MM.1S (cell line): Measurements from ENCODE around the gene C3orf20.

ENCODE experiments used
- DNase-seq: peaks from one replicate; pipeline ENCODE4 v3.0.0-alpha.2; 2015
- H2AFZ ChIP-seq: fragments of 300-600 bp; sonication (generic); 2 replicates; pipeline ENCODE4 v1.6.0; 2016; ENCODE audit warnings: antibody characterized with exemption, low read length
- H3F3A ChIP-seq: fragments of 300-600 bp; sonication (generic); 2 replicates; pipeline ENCODE4 v1.6.1; 2016; ENCODE audit warnings: mild to moderate bottlenecking, antibody characterized with exemption, low read length, moderate library complexity, mixed read lengths; ENCODE audit not compliant: insufficient read depth
- H3K27ac ChIP-seq: fragments of 300-600 bp; sonication (generic); 2 replicates; pipeline ENCODE4 v1.5.1; 2016; ENCODE audit warnings: mild to moderate bottlenecking, low read length
- H3K27me3 ChIP-seq: fragments of 300-600 bp; sonication (generic); replicated peaks from 2 replicates; pipeline ENCODE4 v1.6.0; 2016; ENCODE audit warnings: low read length; ENCODE audit not compliant: insufficient read depth
- H3K36me3 ChIP-seq: fragments of 300-600 bp; sonication (generic); replicated peaks from 2 replicates; pipeline ENCODE4 v1.6.1; 2016; ENCODE audit warnings: mild to moderate bottlenecking, low read length, mixed read lengths; ENCODE audit not compliant: insufficient read depth
- H3K4me1 ChIP-seq: fragments of 300-600 bp; sonication (generic); 2 replicates; pipeline ENCODE4 v1.6.1; 2016; ENCODE audit warnings: low read length, mixed read lengths
- H3K4me2 ChIP-seq: fragments of 300-600 bp; sonication (generic); 2 replicates; pipeline ENCODE4 v1.6.0; 2016; ENCODE audit warnings: low read depth, low read length
- H3K4me3 ChIP-seq: fragments of 300-600 bp; sonication (generic); 2 replicates; pipeline ENCODE4 v1.5.1; 2016; ENCODE audit warnings: low read length, mixed read lengths
- H3K79me2 ChIP-seq: fragments of 300-600 bp; sonication (generic); 2 replicates; pipeline ENCODE4 v1.6.1; 2016; ENCODE audit warnings: mixed run types, low read length, mixed read lengths
- H3K9ac ChIP-seq: fragments of 300-600 bp; sonication (generic); 2 replicates; pipeline ENCODE4 v1.6.1; 2016; ENCODE audit warnings: low read length, mixed read lengths
- H3K9me2 ChIP-seq: fragments of 300-600 bp; sonication (generic); replicated peaks from 2 replicates; pipeline ENCODE4 v1.6.1; 2016; ENCODE audit warnings: mild to moderate bottlenecking, low read length, mixed read lengths; ENCODE audit not compliant: insufficient read depth
- H3K9me3 ChIP-seq: fragments of 300-600 bp; sonication (generic); replicated peaks from 2 replicates; pipeline ENCODE4 v1.6.1; 2016; ENCODE audit warnings: mild to moderate bottlenecking, low read length, mixed read lengths; ENCODE audit not compliant: insufficient read depth
- H4K20me1 ChIP-seq: fragments of 300-600 bp; sonication (generic); 2 replicates; pipeline ENCODE4 v1.6.1; 2016; ENCODE audit warnings: mild to moderate bottlenecking, low read length, moderate library complexity, mixed read lengths; ENCODE audit not compliant: insufficient read depth
- EZH2 ChIP-seq: fragments of 300-600 bp; sonication (generic); optimal IDR thresholded peaks from 2 replicates; pipeline ENCODE3; 2017; ENCODE audit warnings: low read depth, mild to moderate bottlenecking, antibody characterized with exemption, low read length, mixed read lengths
- EZH2phosphoT487 ChIP-seq: fragments of 300-600 bp; sonication (generic); IDR thresholded peaks from 2 replicates; pipeline ENCODE4 v1.6.1; 2018; ENCODE audit warnings: antibody characterized with exemption, low read length
- TF ChIP-seq, protein P1 (sequence below): fragments of 300-600 bp; sonication (generic); IDR thresholded peaks from 2 replicates; pipeline ENCODE4 v1.5.1; 2016; ENCODE audit warnings: antibody characterized with exemption, low read length, mixed read lengths

C3orf20 gene

DNA sequence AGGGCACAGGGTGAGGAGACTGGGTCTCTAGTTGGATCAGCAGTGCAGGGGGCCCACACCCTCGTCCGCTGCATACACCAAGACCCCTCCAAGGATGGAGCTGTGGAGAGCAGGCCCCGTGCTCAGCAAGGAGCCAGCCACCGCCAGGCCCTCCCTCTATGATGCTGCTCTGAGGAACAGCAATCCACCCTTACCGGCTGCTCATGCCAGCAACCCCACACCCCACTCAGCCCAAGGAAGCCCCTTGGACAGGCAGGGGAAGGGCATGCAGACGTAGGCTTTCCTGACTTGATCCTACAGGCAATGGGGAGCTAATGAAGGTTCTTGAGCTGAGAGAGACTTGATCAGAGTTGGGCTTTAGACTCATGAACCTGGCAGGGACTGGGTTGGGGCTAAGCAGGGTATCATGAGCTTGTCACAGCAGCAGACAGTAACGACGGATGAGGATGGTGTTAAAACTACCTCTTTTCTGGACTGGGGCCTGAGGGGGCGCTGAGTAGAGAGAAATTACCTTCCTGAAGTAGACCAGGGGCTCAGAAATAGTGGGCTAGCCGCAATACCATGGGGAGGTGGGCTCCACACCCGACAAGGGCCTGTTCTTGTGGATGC lies 93.3 kb downstream of the C3orf20 start:
- H3K79me2 ChIP-seq = no peaks in the 10 kb centered on the region
- H3K4me1 ChIP-seq = no peaks in the 10 kb centered on the region
- H3F3A ChIP-seq = no peaks in the 10 kb centered on the region
- no peak overlapping the region for H3K4me3 ChIP-seq
- no peaks in the 10 kb centered on the region for H3K27me3 ChIP-seq
- H3K9me2 ChIP-seq = no peaks in the 10 kb centered on the region
- no peak overlapping the region for H3K9ac ChIP-seq
- no peak for TF ChIP-seq EZH2phosphoT487
- TF ChIP-seq, protein P1, sequence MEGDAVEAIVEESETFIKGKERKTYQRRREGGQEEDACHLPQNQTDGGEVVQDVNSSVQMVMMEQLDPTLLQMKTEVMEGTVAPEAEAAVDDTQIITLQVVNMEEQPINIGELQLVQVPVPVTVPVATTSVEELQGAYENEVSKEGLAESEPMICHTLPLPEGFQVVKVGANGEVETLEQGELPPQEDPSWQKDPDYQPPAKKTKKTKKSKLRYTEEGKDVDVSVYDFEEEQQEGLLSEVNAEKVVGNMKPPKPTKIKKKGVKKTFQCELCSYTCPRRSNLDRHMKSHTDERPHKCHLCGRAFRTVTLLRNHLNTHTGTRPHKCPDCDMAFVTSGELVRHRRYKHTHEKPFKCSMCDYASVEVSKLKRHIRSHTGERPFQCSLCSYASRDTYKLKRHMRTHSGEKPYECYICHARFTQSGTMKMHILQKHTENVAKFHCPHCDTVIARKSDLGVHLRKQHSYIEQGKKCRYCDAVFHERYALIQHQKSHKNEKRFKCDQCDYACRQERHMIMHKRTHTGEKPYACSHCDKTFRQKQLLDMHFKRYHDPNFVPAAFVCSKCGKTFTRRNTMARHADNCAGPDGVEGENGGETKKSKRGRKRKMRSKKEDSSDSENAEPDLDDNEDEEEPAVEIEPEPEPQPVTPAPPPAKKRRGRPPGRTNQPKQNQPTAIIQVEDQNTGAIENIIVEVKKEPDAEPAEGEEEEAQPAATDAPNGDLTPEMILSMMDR = no peak
- no peak for TF ChIP-seq EZH2
- H3K4me2 ChIP-seq = no peak overlapping the region
- H3K36me3 ChIP-seq = no peaks in the 10 kb centered on the region
- no peak overlapping the region for H2AFZ ChIP-seq
- H4K20me1 ChIP-seq = no peaks in the 10 kb centered on the region
- no peak overlapping the region for H3K27ac ChIP-seq
- no peak for DNase-seq
- no peaks in the 10 kb centered on the region for H3K9me3 ChIP-seq

DNA sequence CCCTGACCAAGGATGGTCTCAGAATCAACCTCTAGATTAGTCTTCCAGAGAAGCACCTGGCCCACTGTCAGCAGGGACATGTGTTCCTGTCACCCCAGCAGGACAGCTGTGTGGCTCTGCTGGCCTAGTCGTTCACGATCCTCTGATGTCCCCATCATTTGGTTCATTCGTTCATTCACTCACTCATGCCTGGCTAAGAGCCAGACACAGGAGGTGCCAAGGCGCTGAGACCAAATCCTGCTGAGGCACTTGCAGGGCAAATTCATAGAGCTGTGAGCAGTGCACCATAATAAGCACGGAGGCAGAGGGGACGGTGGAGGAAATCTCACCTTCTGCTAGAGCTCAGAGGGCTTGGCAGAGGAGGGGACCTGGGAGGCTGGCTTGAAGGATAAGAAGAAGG lies 93.9 kb downstream of the C3orf20 start:
- H3K4me2 ChIP-seq = no peak overlapping the region
- no peaks in the 10 kb centered on the region for H3K27me3 ChIP-seq
- H3K36me3 ChIP-seq = no peaks in the 10 kb centered on the region
- no peaks in the 10 kb centered on the region for H4K20me1 ChIP-seq
- TF ChIP-seq, protein P1 = no peak
- TF ChIP-seq EZH2 (no peak), EZH2phosphoT487 (no peak)
- no peaks in the 10 kb centered on the region for H3K9me3 ChIP-seq
- H3K9me2 ChIP-seq = no peaks in the 10 kb centered on the region
- no peak overlapping the region for H3K9ac ChIP-seq
- no peak overlapping the region for H3K4me3 ChIP-seq
- H2AFZ ChIP-seq = no peak overlapping the region
- DNase-seq = no peak
- no peaks in the 10 kb centered on the region for H3K4me1 ChIP-seq
- H3K79me2 ChIP-seq = no peaks in the 10 kb centered on the region
- no peaks in the 10 kb centered on the region for H3F3A ChIP-seq
- no peak overlapping the region for H3K27ac ChIP-seq

DNA sequence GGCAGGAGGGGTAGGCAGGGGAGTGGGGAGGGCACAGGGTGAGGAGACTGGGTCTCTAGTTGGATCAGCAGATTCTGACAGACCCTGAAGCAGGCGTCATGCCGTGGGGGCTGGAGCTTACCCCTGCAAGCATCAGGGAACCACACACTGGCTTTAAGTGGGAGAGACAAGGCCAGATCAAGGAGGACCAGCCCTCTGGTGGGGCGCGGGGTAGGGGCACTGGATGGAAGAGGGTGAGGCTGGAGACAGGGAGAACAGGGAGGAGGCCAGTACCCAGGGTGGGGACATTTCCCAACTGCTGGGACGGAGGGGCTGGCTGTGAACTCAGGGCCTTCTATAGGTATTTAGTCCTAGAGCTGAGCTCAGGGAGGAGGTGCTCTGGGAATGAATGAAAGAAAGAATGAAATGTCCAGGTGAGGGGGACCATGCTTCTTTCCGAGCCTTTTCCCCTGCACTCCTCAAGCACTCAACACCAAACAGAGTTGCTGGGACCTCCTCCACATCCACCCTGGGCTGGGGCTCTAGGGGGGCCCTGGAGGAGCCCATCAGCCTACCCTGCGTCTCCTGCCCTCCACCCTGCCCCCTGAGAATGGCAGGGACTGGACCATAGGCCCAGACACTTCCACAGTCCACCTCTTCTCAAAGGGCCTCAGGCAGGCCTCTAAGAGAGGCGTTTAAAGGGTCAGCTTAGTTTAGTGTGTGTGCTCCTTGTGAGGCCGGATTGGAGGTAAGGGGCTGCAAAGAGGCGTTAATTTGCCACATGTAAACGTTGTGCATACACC lies 94.8 kb downstream of the C3orf20 start:
- DNase-seq = no peak
- Histone ChIP-seq H3K27me3 (no peaks in the 10 kb centered on the region), H3K4me2 (no peak overlapping the region), H2AFZ (no peak overlapping the region), H3K27ac (no peak overlapping the region), H3K9me3 (no peaks in the 10 kb centered on the region), H3K79me2 (no peaks in the 10 kb centered on the region), H3K9me2 (no peaks in the 10 kb centered on the region), H3K4me1 (no peaks in the 10 kb centered on the region), H3K36me3 (no peaks in the 10 kb centered on the region), H3F3A (no peaks in the 10 kb centered on the region), H3K9ac (no peak overlapping the region), H3K4me3 (no peak overlapping the region), H4K20me1 (no peaks in the 10 kb centered on the region)
- TF ChIP-seq, protein P1 = no peak
- no peak for TF ChIP-seq EZH2phosphoT487
- no peak for TF ChIP-seq EZH2
